Neuronal stem cell (in vitro differentiated cells): ENCODE results near the gene CASQ1.

Experiments
- DNase-seq: peaks from one replicate; pipeline ENCODE4 v3.0.0-alpha.2; 2013; ENCODE audit warnings: low spot score
- H2AFZ ChIP-seq: one replicate; pipeline ENCODE4 v1.6.1; 2013; ENCODE audit warnings: mild to moderate bottlenecking, low read length, inconsistent platforms
- H2AK5ac ChIP-seq: 2 replicates; pipeline ENCODE4 v1.6.1; 2013; ENCODE audit warnings: low read depth, mild to moderate bottlenecking, inconsistent platforms, low read length, moderate library complexity, mixed read lengths
- H2BK120ac ChIP-seq: 2 replicates; pipeline ENCODE4 v1.6.1; 2013; ENCODE audit warnings: low read depth, mild to moderate bottlenecking, inconsistent platforms, low read length, moderate library complexity, mixed read lengths
- H2BK12ac ChIP-seq: one replicate; pipeline ENCODE4 v1.6.1; 2013; ENCODE audit warnings: low read length, inconsistent platforms
- H2BK15ac ChIP-seq: 2 replicates; pipeline ENCODE4 v1.6.1; 2013; ENCODE audit warnings: mild to moderate bottlenecking, low read length, inconsistent platforms, mixed read lengths
- H2BK5ac ChIP-seq: one replicate; pipeline ENCODE4 v1.6.1; 2013; ENCODE audit warnings: inconsistent platforms, mild to moderate bottlenecking, low read length, moderate library complexity
- H3K14ac ChIP-seq: one replicate; pipeline ENCODE4 v1.6.1; 2013; ENCODE audit warnings: low read length, inconsistent platforms
- H3K18ac ChIP-seq: 2 replicates; pipeline ENCODE4 v1.6.1; 2013; ENCODE audit warnings: low read length, inconsistent platforms
- H3K23ac ChIP-seq: 2 replicates; pipeline ENCODE4 v1.6.1; 2013; ENCODE audit warnings: low read depth, mild to moderate bottlenecking, mixed read lengths, low read length, inconsistent platforms; ENCODE audit not compliant: poor library complexity
- H3K27ac ChIP-seq: replicated peaks from 3 replicates; pipeline ENCODE4 v1.5.1; 2013; ENCODE audit warnings: low read length, inconsistent platforms
- H3K27me3 ChIP-seq, 3 experiments: 2 replicates each; pipeline ENCODE4 v1.6.1; 2013; ENCODE audit warnings: low read length in 3 of 3, mild to moderate bottlenecking in 2 of 3, inconsistent platforms in 1 of 3, low read depth in 1 of 3, mixed read lengths in 1 of 3, moderate library complexity in 1 of 3; ENCODE audit not compliant: control insufficient read depth in 3 of 3, insufficient read depth in 3 of 3
- H3K36me3 ChIP-seq, 2 donors: replicated peaks in 1 of 2; 2 replicates each; pipeline ENCODE4 v1.6.1; 2013; ENCODE audit warnings: low read length in 2 of 2; ENCODE audit not compliant: control insufficient read depth in 2 of 2, insufficient read depth in 2 of 2
- H3K4ac ChIP-seq: 2 replicates; pipeline ENCODE4 v1.6.1; 2013; ENCODE audit warnings: inconsistent platforms, mild to moderate bottlenecking, low read length, moderate library complexity
- H3K4me1 ChIP-seq, 2 donors: 1 replicate in 1 of 2; 2 replicates in 1 of 2; pipeline ENCODE4 v1.6.1; 2013; ENCODE audit warnings: low read length in 2 of 2, low read depth in 1 of 2; ENCODE audit not compliant: control insufficient read depth in 2 of 2, insufficient read depth in 1 of 2
- H3K4me2 ChIP-seq: one replicate; pipeline ENCODE4 v1.6.1; 2013; ENCODE audit warnings: mild to moderate bottlenecking, low read length, inconsistent platforms; ENCODE audit not compliant: insufficient read depth, poor library complexity, severe bottlenecking
- H3K4me3 ChIP-seq, 2 donors: 2 replicates each; pipeline ENCODE4 v1.5.1; 2013; ENCODE audit warnings: low read length in 2 of 2, mild to moderate bottlenecking in 2 of 2, inconsistent platforms in 1 of 2, moderate library complexity in 1 of 2
- H3K79me1 ChIP-seq: one replicate; pipeline ENCODE4 v1.6.1; 2013; ENCODE audit warnings: low read depth, mild to moderate bottlenecking, inconsistent platforms, low read length, moderate library complexity
- H3K9ac ChIP-seq: one replicate; pipeline ENCODE4 v1.6.1; 2013; ENCODE audit warnings: mild to moderate bottlenecking, low read depth, low read length, inconsistent platforms; ENCODE audit not compliant: poor library complexity
- H3K9me3 ChIP-seq, 2 donors: replicated peaks in 1 of 2; 2 replicates each; pipeline versions ENCODE3 to v1.6.1; 2013; ENCODE audit warnings: low read length in 2 of 2, mild to moderate bottlenecking in 2 of 2, inconsistent platforms in 1 of 2, low read depth in 1 of 2, mixed read lengths in 1 of 2, moderate library complexity in 1 of 2; ENCODE audit not compliant: control insufficient read depth in 2 of 2, insufficient read depth in 1 of 2
- H4K8ac ChIP-seq: one replicate; pipeline ENCODE4 v1.6.1; 2013; ENCODE audit warnings: low read depth, mild to moderate bottlenecking, inconsistent platforms, low read length, moderate library complexity
- H4K91ac ChIP-seq: one replicate; pipeline ENCODE4 v1.6.1; 2013; ENCODE audit warnings: low read length, low read depth, mild to moderate bottlenecking, inconsistent platforms; ENCODE audit not compliant: poor library complexity
- WGBS, 2 donors: extraction: QIAGEN DNeasy Blood & Tissue Kit; methylation state at CpG; one replicate each; pipeline ENCODE4 v1.1.7; 2013; ENCODE audit warnings: missing lambda C conversion rate in 2 of 2, mixed read lengths in 1 of 2; ENCODE audit not compliant: insufficient read length in 2 of 2, insufficient replicate concordance in 1 of 2; ENCODE audit errors: extremely low coverage in 2 of 2; 5-methylcytosine and 5-hydroxymethylcytosine counted together

CASQ1 gene

DNA sequence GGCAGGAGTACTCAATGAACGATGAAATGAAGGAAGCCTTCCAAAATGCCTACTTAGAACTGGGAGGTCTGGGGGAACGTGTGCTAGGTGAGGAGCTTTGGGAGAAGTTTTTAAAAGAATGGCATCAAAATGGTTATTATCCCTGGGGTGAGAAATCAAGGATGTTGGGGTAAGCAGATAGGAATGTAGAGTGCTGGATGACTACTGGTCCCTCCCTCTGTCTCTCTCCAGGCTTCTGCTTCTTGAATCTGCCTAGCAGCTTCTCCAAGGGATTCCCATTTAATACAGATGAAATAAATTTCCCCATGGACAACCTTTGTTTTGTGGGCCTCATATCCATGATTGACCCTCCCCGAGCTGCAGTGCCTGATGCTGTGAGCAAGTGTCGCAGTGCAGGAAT, 19.0 kb upstream of the CASQ1 start:
- no peak overlapping the region for H4K91ac ChIP-seq
- no peak overlapping the region for H2BK12ac ChIP-seq
- no peak overlapping the region for H3K14ac ChIP-seq
- no CpG with 5 or more reads among the region's 4 CpGs for whole genome bisulfite sequencing, 2 donors
- no peak for DNase-seq
- H2BK15ac ChIP-seq: no peak overlapping the region
- no peaks in the 10 kb centered on the region for H3K36me3 ChIP-seq
- no peak overlapping the region for H3K23ac ChIP-seq
- H2BK120ac ChIP-seq: no peak overlapping the region
- no peak overlapping the region for H3K4me3 ChIP-seq
- no peak overlapping the region for H3K18ac ChIP-seq
- no peak overlapping the region for H3K9ac ChIP-seq
- H2AK5ac ChIP-seq: no peak overlapping the region
- no peak overlapping the region for H3K4ac ChIP-seq
- H3K79me1 ChIP-seq: no peaks in the 10 kb centered on the region
- H3K4me1 ChIP-seq: peaks cover 11 to 39% of the 10 kb centered on the region in 2 donors
- no peak overlapping the region for H4K8ac ChIP-seq
- no peak overlapping the region for H2BK5ac ChIP-seq
- no peak overlapping the region for H3K4me2 ChIP-seq
- H3K27me3 ChIP-seq: no peaks in the 10 kb centered on the region
- H3K9me3 ChIP-seq: peaks cover 0 to 2% of the 10 kb centered on the region in 2 donors
- no peak overlapping the region for H2AFZ ChIP-seq
- no peak overlapping the region for H3K27ac ChIP-seq

DNA sequence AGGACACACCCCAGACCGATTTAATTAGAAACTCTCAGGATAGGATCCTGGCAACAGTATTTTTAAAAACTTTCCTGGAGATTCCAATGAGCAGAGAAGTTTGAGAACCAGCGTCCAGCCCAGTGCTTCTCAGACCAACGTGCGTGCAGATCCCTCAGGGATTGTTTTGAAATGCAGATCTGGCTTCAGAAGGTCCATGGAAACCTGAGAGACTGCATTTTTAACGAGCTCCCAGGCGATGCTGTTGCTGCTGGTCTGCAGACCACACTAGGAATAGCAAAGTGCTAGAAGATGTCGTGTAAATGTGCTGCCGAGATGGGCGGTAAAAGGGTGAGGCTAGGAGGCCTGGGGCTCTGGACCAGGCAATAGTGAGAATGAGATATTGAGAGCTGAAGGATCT, 18.4 kb upstream of the CASQ1 start:
- DNase-seq: no peak
- Histone ChIP-seq H3K4me2 (no peak overlapping the region), H2AK5ac (no peak overlapping the region), H3K4me1 (peaks cover 11 to 39% of the 10 kb centered on the region in 2 donors), H2BK12ac (no peak overlapping the region), H3K27me3 (no peaks in the 10 kb centered on the region), H2AFZ (peak overlapping the region; percentile 36), H3K14ac (no peak overlapping the region), H2BK15ac (no peak overlapping the region), H3K9ac (no peak overlapping the region), H3K36me3 (no peaks in the 10 kb centered on the region), H3K18ac (no peak overlapping the region), H3K23ac (no peak overlapping the region), H2BK5ac (no peak overlapping the region), H2BK120ac (no peak overlapping the region), H4K8ac (no peak overlapping the region), H3K9me3 (peaks cover 0 to 2% of the 10 kb centered on the region in 2 donors), H3K4me3 (no peak overlapping the region), H3K27ac (no peak overlapping the region), H4K91ac (no peak overlapping the region), H3K79me1 (no peaks in the 10 kb centered on the region), H3K4ac (no peak overlapping the region)
- WGBS, 2 donors: no CpG with 5 or more reads among the region's 9 CpGs

DNA sequence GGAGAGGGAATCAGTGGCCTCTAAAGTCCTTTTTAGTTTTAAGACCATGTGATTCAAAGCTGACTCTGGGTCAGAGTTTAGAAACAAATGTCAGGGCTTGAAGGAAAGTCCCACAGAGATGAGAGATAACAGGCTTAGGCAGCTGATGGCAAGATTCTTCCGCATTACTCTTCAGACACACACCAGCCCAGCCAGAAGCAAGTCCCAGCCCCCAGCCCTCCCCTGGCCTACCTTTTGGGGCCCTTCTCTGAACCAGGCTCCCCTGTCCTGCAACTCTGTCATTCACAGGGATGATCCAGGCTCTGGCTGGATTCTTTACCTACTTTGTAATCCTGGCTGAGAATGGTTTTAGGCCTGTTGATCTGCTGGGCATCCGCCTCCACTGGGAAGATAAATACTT, 13.1 kb upstream of the CASQ1 start:
- WGBS, 2 donors: no CpG with 5 or more reads among the region's 2 CpGs
- Histone ChIP-seq H4K91ac (no peak overlapping the region), H3K4ac (no peak overlapping the region), H3K79me1 (no peaks in the 10 kb centered on the region), H2AFZ (peak overlapping the region; percentile 21), H3K27me3 (no peaks in the 10 kb centered on the region), H3K14ac (no peak overlapping the region), H3K23ac (no peak overlapping the region), H2BK15ac (no peak overlapping the region), H2BK12ac (no peak overlapping the region), H3K36me3 (no peaks in the 10 kb centered on the region), H3K27ac (peak overlapping the region; percentile 19), H2AK5ac (no peak overlapping the region), H3K18ac (no peak overlapping the region), H4K8ac (no peak overlapping the region), H3K4me2 (no peak overlapping the region), H3K4me1 (peaks cover 7 to 11% of the 10 kb centered on the region in 2 donors), H2BK5ac (no peak overlapping the region), H3K4me3 (no peak overlapping the region), H3K9me3 (peaks cover 0 to 5% of the 10 kb centered on the region in 2 donors), H3K9ac (no peak overlapping the region), H2BK120ac (no peak overlapping the region)
- no peak for DNase-seq

DNA sequence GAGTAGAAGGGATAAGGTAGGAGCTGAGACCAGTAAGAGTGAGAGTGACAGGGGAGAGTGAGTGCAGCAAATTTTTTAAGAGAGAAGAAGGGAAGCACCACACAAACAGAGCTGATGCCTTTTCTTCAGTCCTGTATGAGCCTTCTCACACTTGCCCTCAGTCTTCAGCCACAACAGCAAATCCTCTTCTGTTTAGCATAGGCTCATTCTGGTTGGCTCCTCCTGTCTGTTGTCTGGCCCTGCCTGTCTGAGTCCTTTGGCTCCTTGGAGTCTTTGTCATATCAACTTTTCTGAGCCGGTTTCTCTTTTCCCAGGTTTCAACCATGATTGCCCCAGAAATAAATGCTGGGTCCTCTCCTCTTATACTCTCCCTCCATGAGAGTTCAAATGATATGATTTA, 12.7 kb upstream of the CASQ1 start:
- Histone ChIP-seq H2AK5ac (no peak overlapping the region), H2BK12ac (no peak overlapping the region), H3K27ac (peak overlapping the region; percentile 19), H3K4me1 (peaks cover 7% of the 10 kb centered on the region in 2 donors), H3K9ac (no peak overlapping the region), H3K14ac (no peak overlapping the region), H3K9me3 (peaks cover 0 to 5% of the 10 kb centered on the region in 2 donors), H3K18ac (no peak overlapping the region), H3K79me1 (no peaks in the 10 kb centered on the region), H3K27me3 (no peaks in the 10 kb centered on the region), H2BK120ac (no peak overlapping the region), H2BK5ac (no peak overlapping the region), H3K4ac (no peak overlapping the region), H3K4me3 (no peak overlapping the region), H3K23ac (no peak overlapping the region), H4K91ac (no peak overlapping the region), H4K8ac (no peak overlapping the region), H3K4me2 (no peak overlapping the region), H2AFZ (peak overlapping the region; percentile 21), H2BK15ac (no peak overlapping the region), H3K36me3 (no peaks in the 10 kb centered on the region)
- DNase-seq: no peak
- WGBS, 2 donors: no CpG with 5 or more reads among the region's 1 CpG
